GM12891 (cell line): ENCODE measurements around the gene MFN1.

Source experiments
- DNase-seq: peaks from one replicate; pipeline ENCODE4 v3.0.0; 2011; ENCODE audit warnings: low spot score; ENCODE audit not compliant: insufficient read length
- FAIRE-seq: peaks from 2 replicates; lab custom pipeline; 2011; peaks lifted over from hg19 to GRCh38; lab: Jason Lieb, UNC
- PAX5 ChIP-seq: IDR thresholded peaks from 2 replicates; pipeline ENCODE4 v1.6.1; 2011; ENCODE audit warnings: low read length, moderate library complexity, mild to moderate bottlenecking; ENCODE audit not compliant: insufficient read depth, severe bottlenecking
- POLR2A ChIP-seq: IDR thresholded peaks from 2 replicates; pipeline ENCODE4 v1.6.1; 2011; ENCODE audit warnings: low read depth, low read length, control low read depth
- POLR2AphosphoS5 ChIP-seq: IDR thresholded peaks from 2 replicates; pipeline ENCODE4 v1.6.1; 2011; ENCODE audit warnings: low read depth, low read length, control low read depth
- POU2F2 ChIP-seq: IDR thresholded peaks from 2 replicates; pipeline ENCODE4 v1.6.1; 2011; ENCODE audit warnings: low read depth, mild to moderate bottlenecking, control low read depth, low read length, moderate library complexity
- SPI1 ChIP-seq: IDR thresholded peaks from 2 replicates; pipeline ENCODE4 v1.6.1; 2011; ENCODE audit warnings: low read depth, low read length, control low read depth
- TAF1 ChIP-seq: IDR thresholded peaks from 2 replicates; pipeline ENCODE4 v1.6.1; 2011; ENCODE audit warnings: low read depth, low read length, control low read depth

Gene MFN1

DNA sequence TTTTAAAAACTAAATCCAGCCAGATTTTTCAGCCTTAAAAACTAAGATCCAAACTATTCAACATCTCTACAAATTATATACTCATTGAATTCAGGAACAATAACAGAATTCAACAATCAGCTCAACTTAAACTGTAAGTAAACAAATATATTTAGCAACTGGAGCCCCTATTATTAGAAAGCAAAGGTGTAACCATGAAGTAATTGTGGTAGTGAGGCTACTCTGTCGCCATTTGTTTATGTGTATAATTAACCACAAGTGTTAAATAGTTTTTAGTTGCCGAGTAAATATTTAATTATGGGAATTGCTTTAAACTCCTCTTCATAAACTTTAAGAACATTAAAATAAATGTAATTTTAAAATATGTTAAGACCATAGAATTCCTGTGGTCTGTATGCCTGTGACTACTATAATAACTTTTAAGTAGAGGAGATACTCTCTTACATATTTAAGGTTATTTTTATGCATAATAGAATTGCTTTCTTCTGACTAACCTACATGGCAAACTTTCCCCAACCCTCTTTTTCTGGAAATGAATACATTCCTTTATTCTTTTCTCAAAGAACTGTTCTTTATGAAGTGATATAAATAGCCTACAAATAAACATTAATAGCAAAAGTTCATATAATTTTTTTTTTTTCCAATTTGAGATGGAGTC, 51.2 kb downstream of the MFN1 start:
- FAIRE-seq (no peak), DNase-seq (no peak)
- no peak for TF ChIP-seq POU2F2

GRCh38 chr3:179401561-179401960, 54.1 kb downstream of the MFN1 start:
- DNase-seq (no peak), FAIRE-seq (no peak)
- TF ChIP-seq TAF1: no peak
- TF ChIP-seq PAX5: no peak
- no peak for TF ChIP-seq POLR2A
- TF ChIP-seq POLR2AphosphoS5: no peak

DNA sequence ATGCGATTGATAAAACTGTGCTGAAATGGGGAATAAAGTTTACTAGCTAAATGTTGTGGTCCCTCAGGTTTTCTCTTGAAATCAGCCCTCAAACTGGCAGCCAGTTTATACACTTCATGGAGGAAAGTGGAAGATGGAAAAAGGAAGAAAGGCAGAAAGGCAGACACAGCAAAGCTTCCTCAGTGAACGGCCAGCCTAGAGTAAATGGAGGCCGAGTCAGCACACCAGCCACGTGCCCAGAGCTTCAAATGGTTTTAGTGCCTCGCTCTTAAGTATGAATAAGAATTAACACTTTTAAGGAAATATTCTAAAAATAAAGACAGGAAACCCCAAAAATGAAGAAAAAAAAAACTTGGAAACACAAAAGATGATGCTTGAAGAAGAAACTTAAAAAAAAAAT, 55.5 kb downstream of the MFN1 start:
- DNase-seq (no peak), FAIRE-seq (no peak)
- no peak for TF ChIP-seq POLR2AphosphoS5
- no peak for TF ChIP-seq POLR2A
- TF ChIP-seq PAX5: no peak
- TF ChIP-seq TAF1: no peak

DNA sequence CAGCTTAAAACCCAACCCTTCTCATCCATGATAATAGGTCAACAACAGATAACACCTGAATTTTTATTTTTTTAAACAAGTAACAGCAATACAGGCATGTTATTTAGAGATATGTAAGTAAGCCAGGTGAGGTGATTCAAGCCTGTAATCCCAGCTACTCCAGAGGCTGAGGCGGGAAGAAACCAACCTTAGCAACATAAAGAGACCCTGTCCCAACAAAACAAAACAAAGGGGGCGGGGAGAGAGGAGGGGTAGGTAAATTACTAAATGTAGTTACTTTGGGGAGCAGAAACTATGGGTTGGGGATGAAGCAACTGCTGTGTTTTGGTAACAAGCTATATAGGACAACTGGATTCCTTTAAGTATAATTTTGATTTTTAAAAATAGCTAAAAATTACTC, 56.8 kb downstream of the MFN1 start:
- DNase-seq (no peak), FAIRE-seq (no peak)
- TF ChIP-seq POLR2AphosphoS5 (no peak), SPI1 (no peak), POLR2A (no peak), PAX5 (no peak), POU2F2 (no peak), TAF1 (no peak)

GRCh38 chr3:179410331-179410730, 62.8 kb downstream of the MFN1 start:
- no peak for TF ChIP-seq PAX5
- TF ChIP-seq POU2F2: no peak
- no peak for TF ChIP-seq POLR2A
- no peak for TF ChIP-seq SPI1
- no peak for TF ChIP-seq POLR2AphosphoS5
- TF ChIP-seq TAF1: no peak
- FAIRE-seq: peak; percentile 80
- no peak for DNase-seq

- TF ChIP-seq POLR2A (no peak), POU2F2 (no peak), TAF1 (no peak), PAX5 (no peak), SPI1 (no peak), POLR2AphosphoS5 (no peak)
- no peak for FAIRE-seq
- no peak for DNase-seq
Observed at GRCh38 chr3:179410999-179411398, 63.5 kb downstream of the MFN1 start.

DNA sequence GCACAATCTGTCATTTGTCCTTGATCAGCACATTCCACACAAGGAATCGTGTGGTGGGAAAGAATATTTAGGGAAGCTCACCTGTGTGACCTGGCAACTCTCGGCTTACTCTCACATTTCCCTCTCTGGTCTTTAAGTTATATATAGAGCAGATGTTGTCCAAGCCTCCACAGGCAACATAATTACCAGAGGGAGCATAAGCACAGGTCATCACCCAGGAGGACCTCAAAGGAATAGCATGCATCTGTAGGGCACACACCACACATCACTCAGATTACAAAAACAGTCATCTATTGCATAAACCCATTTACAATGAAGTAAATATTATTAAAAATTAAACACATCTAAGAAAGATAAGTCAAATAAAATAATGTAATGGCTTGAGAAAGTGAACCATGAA, 67.3 kb downstream of the MFN1 start:
- no peak for FAIRE-seq
- DNase-seq: no peak
- TF ChIP-seq POU2F2: no peak
- no peak for TF ChIP-seq POLR2AphosphoS5
- no peak for TF ChIP-seq SPI1
- TF ChIP-seq PAX5: no peak
- no peak for TF ChIP-seq TAF1
- no peak for TF ChIP-seq POLR2A

GRCh38 chr3:179415377-179415776, 67.9 kb downstream of the MFN1 start:
- TF ChIP-seq POU2F2 (no peak), POLR2AphosphoS5 (no peak), POLR2A (no peak), SPI1 (no peak)
- no peak for FAIRE-seq
- DNase-seq: no peak

- FAIRE-seq: no peak
- DNase-seq: no peak
- TF ChIP-seq PAX5 (no peak), POU2F2 (no peak), POLR2AphosphoS5 (no peak), TAF1 (no peak)
Observed at GRCh38 chr3:179416681-179417080, 69.2 kb downstream of the MFN1 start.

DNA sequence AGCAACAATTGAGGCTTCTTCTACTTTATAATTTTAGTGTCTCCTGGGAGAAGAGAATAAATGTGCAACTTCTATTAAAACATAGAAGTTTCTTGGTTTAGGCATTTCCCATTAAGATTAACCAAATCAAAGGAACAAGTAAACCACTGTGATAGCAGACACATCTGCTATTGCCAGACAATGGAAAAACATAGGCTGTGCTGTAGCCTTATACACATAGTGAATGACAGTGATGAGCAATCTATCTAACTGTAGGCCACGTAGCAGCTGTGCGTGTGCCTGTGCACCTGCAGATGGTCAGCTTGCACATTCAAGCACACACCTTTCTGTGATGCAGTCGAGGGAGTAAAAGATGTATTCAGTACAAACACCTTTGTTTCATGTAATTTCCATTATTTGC, 71.1 kb downstream of the MFN1 start:
- TF ChIP-seq POU2F2 (no peak), TAF1 (no peak), PAX5 (no peak), POLR2AphosphoS5 (no peak), POLR2A (no peak), SPI1 (no peak)
- no peak for DNase-seq
- FAIRE-seq: no peak

GRCh38 chr3:179421500-179421899, 74.0 kb downstream of the MFN1 start:
- FAIRE-seq: no peak
- DNase-seq: no peak
- TF ChIP-seq SPI1: no peak
- TF ChIP-seq POLR2AphosphoS5: no peak
- TF ChIP-seq POLR2A: no peak
- no peak for TF ChIP-seq TAF1
- no peak for TF ChIP-seq PAX5
- no peak for TF ChIP-seq POU2F2
